IMR-90 (cell line): Measurements from ENCODE around the gene SPSB2. TPM values are rescaled to one million over a fixed set of nuclear protein-coding genes. Genes with fewer than 3 reads are reported as not detected.

Experiments used
- ATAC-seq: fragments of 200-7000 bp; cut with Tn5 transposase; 2 replicates; pipeline ENCODE4 v1.9.1; 2020; ENCODE audit warnings: low read depth, mild to moderate bottlenecking, moderate library complexity
- BruUV-seq: library from RNA; stranded (reverse); fragments of 400-500 nt; replicated peaks from 2 replicates; lab custom pipeline; 2021; lab: Mats Ljungman, UMichigan
- CTCF ChIA-PET: fragments of 300-600 bp; formaldehyde crosslinking; extraction: SDS; loops from one replicate; lab custom pipeline; 2021; ENCODE audit warnings: antibody characterized with exemption; lab: Yijun Ruan, JAX
- POLR2A ChIA-PET: fragments of 300-600 bp; sonication (Branson Sonifier 250); formaldehyde crosslinking; loops from one replicate; lab custom pipeline; 2022; ENCODE audit warnings: antibody characterized with exemption; ENCODE audit not compliant: unreplicated experiment; lab: Charles Lee
- DNase-seq: peaks from one replicate; pipeline ENCODE4 v3.0.0; 2013
- H2AFZ ChIP-seq: replicated peaks from 2 replicates; pipeline ENCODE3; 2013; ENCODE audit warnings: low read length, mild to moderate bottlenecking; ENCODE audit not compliant: poor library complexity
- H2AK5ac ChIP-seq: 2 replicates; pipeline ENCODE4 v1.6.1; 2013; ENCODE audit warnings: low read depth, low read length, inconsistent platforms
- H2AK9ac ChIP-seq: replicated peaks from 2 replicates; pipeline ENCODE3; 2013; ENCODE audit warnings: mild to moderate bottlenecking, low read depth, low read length, moderate library complexity; ENCODE audit not compliant: poor library complexity
- H2BK120ac ChIP-seq: 2 replicates; pipeline ENCODE4 v1.6.1; 2013; ENCODE audit warnings: low read depth, low read length, inconsistent platforms
- H2BK15ac ChIP-seq: 3 replicates; pipeline ENCODE4 v1.6.1; 2013; ENCODE audit warnings: low read depth, low read length, inconsistent platforms
- H2BK20ac ChIP-seq: 2 replicates; pipeline ENCODE4 v1.6.1; 2013; ENCODE audit warnings: low read depth, mild to moderate bottlenecking, inconsistent platforms, low read length, moderate library complexity
- H2BK5ac ChIP-seq: 2 replicates; pipeline ENCODE4 v1.6.1; 2013; ENCODE audit warnings: mild to moderate bottlenecking, low read depth, low read length, inconsistent platforms; ENCODE audit not compliant: poor library complexity, severe bottlenecking
- H3K14ac ChIP-seq: replicated peaks from 2 replicates; pipeline ENCODE4 v1.6.1; 2013; ENCODE audit warnings: low read depth, low read length, inconsistent platforms
- H3K18ac ChIP-seq: 2 replicates; pipeline ENCODE4 v1.6.1; 2013; ENCODE audit warnings: low read depth, low read length, control low read depth
- H3K23ac ChIP-seq: 2 replicates; pipeline ENCODE4 v1.6.1; 2013; ENCODE audit warnings: low read depth, low read length, inconsistent platforms
- H3K27ac ChIP-seq: 2 replicates; pipeline ENCODE4 v1.5.1; 2013; ENCODE audit warnings: mild to moderate bottlenecking, control low read depth, low read length; ENCODE audit not compliant: insufficient read depth
- H3K27me3 ChIP-seq: 2 replicates; pipeline ENCODE4 v1.6.1; 2013; ENCODE audit warnings: low read length; ENCODE audit not compliant: control insufficient read depth, insufficient read depth
- H3K36me3 ChIP-seq: 2 replicates; pipeline ENCODE4 v1.6.1; 2013; ENCODE audit warnings: low read length, mixed read lengths; ENCODE audit not compliant: control insufficient read depth, insufficient read depth
- H3K4ac ChIP-seq: 2 replicates; pipeline ENCODE4 v1.6.1; 2013; ENCODE audit warnings: low read depth, low read length, inconsistent platforms
- H3K4me1 ChIP-seq: 2 replicates; pipeline ENCODE4 v1.6.1; 2013; ENCODE audit warnings: low read length, mixed read lengths; ENCODE audit not compliant: control insufficient read depth, insufficient read depth
- H3K4me2 ChIP-seq: 2 replicates; pipeline ENCODE4 v1.6.1; 2013; ENCODE audit warnings: low read depth, mild to moderate bottlenecking, control low read depth, low read length, moderate library complexity
- H3K4me3 ChIP-seq: 2 replicates; pipeline ENCODE4 v1.5.1; 2013; ENCODE audit warnings: low read depth, mild to moderate bottlenecking, control low read depth, low read length, moderate library complexity; ENCODE audit not compliant: insufficient read depth
- H3K56ac ChIP-seq: 2 replicates; pipeline ENCODE4 v1.6.1; 2013; ENCODE audit warnings: low read length, inconsistent platforms; ENCODE audit not compliant: insufficient read depth; ENCODE audit errors: extremely low read depth
- H3K79me1 ChIP-seq, 2 experiments: 2 replicates each; pipeline ENCODE4 v1.6.1; 2013; ENCODE audit warnings: low read length in 2 of 2, inconsistent platforms in 1 of 2, low read depth in 1 of 2
- H3K9ac ChIP-seq: 2 replicates; pipeline ENCODE4 v1.6.1; 2013; ENCODE audit warnings: low read depth, low read length, control low read depth
- H3K9me1 ChIP-seq: 2 replicates; pipeline ENCODE4 v1.6.1; 2013; ENCODE audit warnings: low read length, inconsistent platforms; ENCODE audit not compliant: insufficient read depth
- H3K9me3 ChIP-seq: 2 replicates; pipeline ENCODE4 v1.6.1; 2013; ENCODE audit warnings: low read length; ENCODE audit not compliant: control insufficient read depth, insufficient read depth
- H4K20me1 ChIP-seq: 2 replicates; pipeline ENCODE4 v1.6.1; 2013; ENCODE audit warnings: low read length, inconsistent platforms; ENCODE audit not compliant: insufficient read depth
- H4K5ac ChIP-seq: 2 replicates; pipeline ENCODE4 v1.6.1; 2013; ENCODE audit warnings: mild to moderate bottlenecking, low read depth, low read length, control low read depth
- H4K8ac ChIP-seq, 2 experiments: 2 replicates each; pipeline ENCODE4 v1.6.1; 2013; ENCODE audit warnings: low read depth in 2 of 2, low read length in 2 of 2, control low read depth in 1 of 2, inconsistent platforms in 1 of 2
- H4K91ac ChIP-seq: 2 replicates; pipeline ENCODE4 v1.6.1; 2013; ENCODE audit warnings: low read depth, low read length, inconsistent platforms; ENCODE audit not compliant: insufficient read depth
- BHLHE40 ChIP-seq: fragments of 150-350 bp; IDR thresholded peaks from 2 replicates; pipeline ENCODE4 v1.6.1; 2016; ENCODE audit warnings: mild to moderate bottlenecking, low read depth, low read length
- CEBPB ChIP-seq: IDR thresholded peaks from 2 replicates; pipeline ENCODE4 v1.6.1; 2012; ENCODE audit warnings: low read depth, low read length, improper control_type of control experiment
- CHD1 ChIP-seq: IDR thresholded peaks from 2 replicates; pipeline ENCODE4 v1.6.1; 2012; ENCODE audit warnings: low read depth, low read length, improper control_type of control experiment
- FOS ChIP-seq: fragments of 150-350 bp; IDR thresholded peaks from 2 replicates; pipeline ENCODE4 v1.6.1; 2016; ENCODE audit warnings: low read depth, low read length
- MAFK ChIP-seq: IDR thresholded peaks from 2 replicates; pipeline ENCODE4 v1.6.1; 2012; ENCODE audit warnings: low read depth, low read length, improper control_type of control experiment
- MAZ ChIP-seq: IDR thresholded peaks from 2 replicates; pipeline ENCODE4 v1.6.1; 2012; ENCODE audit warnings: low read depth, mild to moderate bottlenecking, low read length, improper control_type of control experiment, moderate library complexity, borderline replicate concordance
- MXI1 ChIP-seq: IDR thresholded peaks from 2 replicates; pipeline ENCODE4 v1.6.1; 2012; ENCODE audit warnings: low read depth, mild to moderate bottlenecking, low read length, moderate library complexity, borderline replicate concordance
- NFE2L2 ChIP-seq: fragments of 150-350 bp; IDR thresholded peaks from 2 replicates; pipeline ENCODE4 v1.6.1; 2016; ENCODE audit warnings: low read depth, mild to moderate bottlenecking, low read length
- POLR2A ChIP-seq: IDR thresholded peaks from 2 replicates; pipeline ENCODE4 v1.6.1; 2012; ENCODE audit warnings: mild to moderate bottlenecking, low read depth, low read length
- RAD21 ChIP-seq: IDR thresholded peaks from 2 replicates; pipeline ENCODE4 v1.6.1; 2012; ENCODE audit warnings: low read length, improper control_type of control experiment
- RCOR1 ChIP-seq: IDR thresholded peaks from 2 replicates; pipeline ENCODE4 v1.6.1; 2012; ENCODE audit warnings: mild to moderate bottlenecking, low read length, improper control_type of control experiment; ENCODE audit not compliant: insufficient replicate concordance
- RFX5 ChIP-seq: IDR thresholded peaks from 2 replicates; pipeline ENCODE4 v1.8.0; 2012; ENCODE audit warnings: low read depth, mild to moderate bottlenecking, low read length, moderate library complexity
- SMC3 ChIP-seq: fragments of 150-350 bp; IDR thresholded peaks from 2 replicates; pipeline ENCODE4 v1.6.1; 2016; ENCODE audit warnings: low read depth, mild to moderate bottlenecking, antibody characterized with exemption, low read length, moderate library complexity
- WGBS, 2 experiments: methylation state at CpG; one replicate each; pipeline versions ENCODE4 v1.1.5 to v1.1.7; 2013; ENCODE audit warnings: missing lambda C conversion rate in 2 of 2; ENCODE audit not compliant: insufficient read length in 1 of 2; ENCODE audit errors: extremely low coverage in 2 of 2; 5-methylcytosine and 5-hydroxymethylcytosine counted together
- dilution Hi-C: fragments of 300-500 bp; cut with HindIII; formaldehyde crosslinking; loops from one replicate; pipeline ENCODE4 v1.14.3; 2018; ENCODE audit warnings: low sequenced_read_pairs; ENCODE audit not compliant: unreplicated experiment
- in situ Hi-C: fragments of 300-500 bp; cut with MboI; formaldehyde crosslinking; loops from 3 replicates; pipeline ENCODE4 v1.14.3; 2019; ENCODE audit warnings: low sequenced_read_pairs, inconsistent platforms, mixed read lengths
- intact Hi-C: fragments of 100-400 bp; cut with micrococcal nuclease; formaldehyde crosslinking; loops from 2 replicates; pipeline ENCODE4 v1.10.0; 2022
- polyA plus RNA-seq, 3 experiments: library from polyadenylated mRNA; depleted of rRNA; stranded (reverse); fragments of >200 nt; gene quantifications; 2 replicates each; pipeline ENCODE4 v1.2.3, GENCODE V29; 2012; ENCODE audit warnings: low replicate concordance in 1 of 3
- total RNA-seq: library from RNA; depleted of rRNA; stranded (reverse); fragments of >200 nt; gene quantifications from 2 replicates; pipeline ENCODE4 v1.2.3, GENCODE V29; 2012
- TF ChIP-seq, protein P1 (sequence below): fragments of 150-350 bp; IDR thresholded peaks from 2 replicates; pipeline ENCODE4 v1.6.1; 2017; ENCODE audit warnings: mild to moderate bottlenecking, antibody characterized with exemption, low read length, low read depth
- TF ChIP-seq, protein P2 (sequence below): fragments of 150-350 bp; IDR thresholded peaks from 2 replicates; pipeline ENCODE4 v1.6.1; 2016; ENCODE audit warnings: low read depth, mild to moderate bottlenecking, low read length, moderate library complexity, borderline replicate concordance
- TF ChIP-seq, protein P3 (sequence below): conservative IDR thresholded peaks from 2 replicates; pipeline ENCODE4 v1.5.1; 2012; ENCODE audit warnings: mild to moderate bottlenecking, low read depth, low read length, improper control_type of control experiment

Gene SPSB2
- total and polyA plus RNA-seq, 2 of the 4 experiments (the other 2 are of a cell fraction): 1.3 to 4.1 TPM

DNA sequence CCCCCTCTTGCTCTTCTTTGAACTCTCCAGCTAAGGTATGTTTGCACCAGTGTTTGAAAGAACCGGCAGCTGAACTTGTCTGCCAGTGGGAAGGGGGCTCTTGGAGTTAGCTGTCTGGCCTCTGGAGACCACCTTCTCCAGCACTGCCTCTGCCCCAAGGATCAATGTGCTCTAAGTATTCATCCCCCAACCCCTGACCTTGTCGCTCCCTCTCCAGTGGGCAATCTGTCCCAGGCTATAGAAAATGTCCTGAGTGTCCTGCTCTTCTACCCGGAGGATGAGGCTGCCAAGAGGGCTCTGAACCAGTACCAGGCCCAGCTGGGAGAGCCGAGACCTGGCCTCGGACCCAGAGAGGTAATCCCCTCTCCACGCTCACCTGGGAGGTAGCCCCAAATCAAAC lies 42.1 kb downstream of the SPSB2 start:
- H3K18ac ChIP-seq: no peak overlapping the region
- H3K4me2 ChIP-seq: no peak overlapping the region
- no peak overlapping the region for H2AK9ac ChIP-seq
- H2BK15ac ChIP-seq: no peak overlapping the region
- in situ Hi-C loops (no loop called here), intact Hi-C loops (no loop called here), dilution Hi-C loops (no loop called here)
- no peak overlapping the region for H4K8ac ChIP-seq
- H2BK5ac ChIP-seq: no peak overlapping the region
- H3K9me1 ChIP-seq: peaks cover 6% of the 10 kb centered on the region; the same call in 1 of the 2 replicates
- peaks cover 17 to 69% of the 10 kb centered on the region in 2 experiments for H3K79me1 ChIP-seq
- no peaks in the 10 kb centered on the region for H3K27me3 ChIP-seq
- DNase-seq (no peak), ATAC-seq (no peak)
- H3K36me3 ChIP-seq: peaks cover 35% of the 10 kb centered on the region
- TF ChIP-seq, protein P1, sequence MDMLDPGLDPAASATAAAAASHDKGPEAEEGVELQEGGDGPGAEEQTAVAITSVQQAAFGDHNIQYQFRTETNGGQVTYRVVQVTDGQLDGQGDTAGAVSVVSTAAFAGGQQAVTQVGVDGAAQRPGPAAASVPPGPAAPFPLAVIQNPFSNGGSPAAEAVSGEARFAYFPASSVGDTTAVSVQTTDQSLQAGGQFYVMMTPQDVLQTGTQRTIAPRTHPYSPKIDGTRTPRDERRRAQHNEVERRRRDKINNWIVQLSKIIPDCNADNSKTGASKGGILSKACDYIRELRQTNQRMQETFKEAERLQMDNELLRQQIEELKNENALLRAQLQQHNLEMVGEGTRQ: no peak
- TF ChIP-seq RFX5 (no peak), SMC3 (no peak), NFE2L2 (no peak), RAD21 (no peak), MAZ (no peak), CEBPB (no peak), CHD1 (no peak), FOS (no peak), MXI1 (no peak), BHLHE40 (no peak), MAFK (no peak), RCOR1 (no peak), POLR2A (no peak)
- TF ChIP-seq, protein P2, sequence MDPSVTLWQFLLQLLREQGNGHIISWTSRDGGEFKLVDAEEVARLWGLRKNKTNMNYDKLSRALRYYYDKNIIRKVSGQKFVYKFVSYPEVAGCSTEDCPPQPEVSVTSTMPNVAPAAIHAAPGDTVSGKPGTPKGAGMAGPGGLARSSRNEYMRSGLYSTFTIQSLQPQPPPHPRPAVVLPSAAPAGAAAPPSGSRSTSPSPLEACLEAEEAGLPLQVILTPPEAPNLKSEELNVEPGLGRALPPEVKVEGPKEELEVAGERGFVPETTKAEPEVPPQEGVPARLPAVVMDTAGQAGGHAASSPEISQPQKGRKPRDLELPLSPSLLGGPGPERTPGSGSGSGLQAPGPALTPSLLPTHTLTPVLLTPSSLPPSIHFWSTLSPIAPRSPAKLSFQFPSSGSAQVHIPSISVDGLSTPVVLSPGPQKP: no peak
- TF ChIP-seq, protein P3, sequence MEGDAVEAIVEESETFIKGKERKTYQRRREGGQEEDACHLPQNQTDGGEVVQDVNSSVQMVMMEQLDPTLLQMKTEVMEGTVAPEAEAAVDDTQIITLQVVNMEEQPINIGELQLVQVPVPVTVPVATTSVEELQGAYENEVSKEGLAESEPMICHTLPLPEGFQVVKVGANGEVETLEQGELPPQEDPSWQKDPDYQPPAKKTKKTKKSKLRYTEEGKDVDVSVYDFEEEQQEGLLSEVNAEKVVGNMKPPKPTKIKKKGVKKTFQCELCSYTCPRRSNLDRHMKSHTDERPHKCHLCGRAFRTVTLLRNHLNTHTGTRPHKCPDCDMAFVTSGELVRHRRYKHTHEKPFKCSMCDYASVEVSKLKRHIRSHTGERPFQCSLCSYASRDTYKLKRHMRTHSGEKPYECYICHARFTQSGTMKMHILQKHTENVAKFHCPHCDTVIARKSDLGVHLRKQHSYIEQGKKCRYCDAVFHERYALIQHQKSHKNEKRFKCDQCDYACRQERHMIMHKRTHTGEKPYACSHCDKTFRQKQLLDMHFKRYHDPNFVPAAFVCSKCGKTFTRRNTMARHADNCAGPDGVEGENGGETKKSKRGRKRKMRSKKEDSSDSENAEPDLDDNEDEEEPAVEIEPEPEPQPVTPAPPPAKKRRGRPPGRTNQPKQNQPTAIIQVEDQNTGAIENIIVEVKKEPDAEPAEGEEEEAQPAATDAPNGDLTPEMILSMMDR: no peak
- whole genome bisulfite sequencing, 2 experiments: 82% methylated on average over 2 of the region's 6 CpGs; no CpG with 5 or more reads in 1 of the 2 experiments
- no peak overlapping the region for H3K4ac ChIP-seq
- H2AFZ ChIP-seq: no peak overlapping the region
- H4K5ac ChIP-seq: no peak overlapping the region
- H4K20me1 ChIP-seq: peaks cover 12% of the 10 kb centered on the region
- H2AK5ac ChIP-seq: no peak overlapping the region
- H2BK120ac ChIP-seq: no peak overlapping the region
- peaks cover 10% of the 10 kb centered on the region for H3K4me1 ChIP-seq
- H2BK20ac ChIP-seq: no peak overlapping the region
- BruUV-seq: no TSS peak
- H3K23ac ChIP-seq: no peak overlapping the region
- H3K4me3 ChIP-seq: no peak overlapping the region
- H3K9ac ChIP-seq: no peak overlapping the region
- POLR2A ChIA-PET: no interaction called here
- CTCF ChIA-PET: no interaction called here
- no peak overlapping the region for H3K14ac ChIP-seq
- H3K9me3 ChIP-seq: no peaks in the 10 kb centered on the region
- no peak overlapping the region for H4K91ac ChIP-seq
- H3K27ac ChIP-seq: no peak overlapping the region
- H3K56ac ChIP-seq: no peak overlapping the region
